Limb (tissue), 2 donors: Measurements from ENCODE around the gene PRX.
"Not testable (repeated sequence)": the region's sequence is repeated elsewhere in the genome, so short reads cannot be mapped to it uniquely, and the experiment has no call there.

Experiments used
- DNase-seq, 2 donors: peaks; one replicate each; pipeline ENCODE4 v3.0.0-alpha.2; 2016; ENCODE audit errors: extremely low spot score in 2 of 2

The PRX gene

DNA sequence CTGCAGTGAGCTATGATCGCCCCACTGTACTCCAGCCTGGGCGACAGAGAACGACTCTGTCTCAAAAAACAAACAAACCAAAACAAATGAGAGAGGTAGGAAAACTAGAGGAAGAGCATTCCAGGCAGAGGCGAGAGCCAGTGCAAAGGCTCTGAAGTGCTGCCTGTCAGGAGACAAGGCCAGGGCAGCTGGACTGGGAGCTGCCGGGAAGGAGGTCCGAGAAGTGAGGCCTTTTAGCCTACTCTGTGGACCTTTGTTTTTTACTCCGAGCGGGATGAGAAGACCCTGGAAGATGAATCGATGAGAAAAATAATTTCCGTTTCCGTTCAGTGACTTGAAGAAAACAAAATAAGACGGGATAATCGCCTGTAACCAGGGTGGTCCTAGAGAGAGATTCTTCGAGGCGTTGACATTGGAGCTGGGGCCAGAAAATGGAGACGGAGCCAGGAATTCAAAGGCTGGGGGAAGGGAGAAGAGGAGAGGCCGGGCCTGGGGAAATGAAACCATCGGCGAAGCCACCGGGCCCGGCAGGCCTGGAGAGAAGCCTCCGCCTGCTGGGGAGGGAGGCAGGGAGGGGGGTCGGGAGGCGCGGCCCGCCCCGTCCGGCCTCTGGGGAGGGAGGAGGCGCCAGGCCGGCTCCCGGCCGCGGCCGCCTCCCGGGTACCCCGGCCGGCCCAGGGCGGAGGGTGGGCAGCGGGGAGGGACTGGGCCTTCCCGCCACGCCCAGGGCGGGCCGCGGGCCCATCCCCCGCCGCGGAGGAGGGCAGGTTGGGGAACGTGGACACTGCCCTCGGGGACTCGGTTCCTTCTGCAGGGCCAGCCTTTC is 20.4 kb upstream of the PRX start:
- peak; percentile 90 to 91 for DNase-seq

DNA sequence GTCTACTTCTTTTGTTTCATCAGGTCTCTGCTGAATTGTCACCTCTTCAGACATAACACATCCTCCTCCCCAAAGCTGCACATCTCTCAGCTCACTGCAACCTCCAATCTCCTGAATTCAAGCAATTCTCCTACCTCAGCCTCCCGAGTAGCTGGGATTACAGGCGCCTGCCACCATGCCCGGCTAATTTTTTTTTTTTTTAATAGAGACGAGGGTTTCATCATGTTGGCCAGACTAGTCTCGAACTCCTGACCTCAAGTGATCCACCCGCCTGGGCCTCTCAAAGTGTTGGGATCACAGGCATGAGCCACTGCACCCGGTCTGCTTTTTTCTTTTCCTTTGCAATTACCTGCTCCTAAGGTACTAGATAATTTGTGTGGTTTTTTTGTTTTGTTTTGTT is 19.6 kb upstream of the PRX start:
- not testable (repeated sequence) for DNase-seq

DNA sequence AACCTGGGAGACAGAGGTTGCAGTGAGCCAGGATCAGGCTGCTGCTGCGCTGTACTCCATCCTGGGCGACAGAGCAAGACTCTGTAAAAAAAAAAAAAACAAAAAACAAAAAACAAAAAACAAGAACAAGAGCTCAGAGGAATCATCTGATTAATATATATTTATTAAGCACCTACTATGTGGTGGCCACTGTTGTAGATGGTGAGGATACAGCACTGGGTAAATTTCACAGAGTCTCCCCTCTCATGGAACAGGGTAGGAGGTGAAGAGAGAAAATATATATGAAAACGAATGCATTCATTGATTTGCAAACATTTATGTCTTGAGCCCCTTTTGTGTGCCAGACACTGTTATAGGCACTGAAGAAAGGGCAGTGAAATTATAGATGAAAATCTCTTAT is 18.5 kb upstream of the PRX start:
- no peak for DNase-seq

DNA sequence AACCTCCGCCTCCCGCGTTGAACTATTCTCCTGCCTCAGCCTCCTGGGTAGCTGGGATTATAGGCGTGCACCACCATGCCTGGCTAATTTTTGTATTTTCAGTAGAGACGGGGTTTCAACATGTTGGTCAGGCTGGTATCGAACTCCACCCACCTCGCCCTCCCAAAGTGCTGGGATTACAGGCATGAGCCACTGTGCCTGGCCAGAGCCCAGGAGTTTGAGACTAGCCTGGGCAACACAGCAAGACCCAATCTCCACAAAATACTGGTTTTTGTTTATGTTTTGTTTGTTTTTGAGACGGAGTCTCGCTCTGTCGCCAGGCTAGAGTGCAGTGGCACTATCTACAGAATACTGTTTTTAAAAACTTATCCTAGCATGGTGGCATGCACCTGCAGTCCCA is 17.1 kb upstream of the PRX start:
- not testable (repeated sequence) for DNase-seq

DNA sequence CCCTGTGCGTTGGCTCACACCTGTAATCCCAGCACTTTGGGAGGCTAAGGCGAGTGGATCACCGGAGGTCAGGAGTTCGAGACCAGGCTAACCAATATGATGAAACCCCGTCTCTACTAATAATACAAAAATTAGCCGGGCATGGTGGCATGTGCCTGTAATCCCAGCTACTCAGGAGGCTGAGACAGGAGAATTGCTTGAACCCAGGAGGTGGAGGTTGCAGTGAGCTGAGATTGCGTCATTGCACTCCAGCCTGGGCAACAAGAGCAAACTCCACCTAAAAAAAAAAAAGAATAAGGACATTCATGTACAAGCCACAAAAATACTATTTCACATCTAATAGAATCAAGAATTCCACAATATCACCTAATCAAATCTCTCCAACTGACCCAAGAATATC is 15.0 kb upstream of the PRX start:
- not testable (repeated sequence) for DNase-seq

DNA sequence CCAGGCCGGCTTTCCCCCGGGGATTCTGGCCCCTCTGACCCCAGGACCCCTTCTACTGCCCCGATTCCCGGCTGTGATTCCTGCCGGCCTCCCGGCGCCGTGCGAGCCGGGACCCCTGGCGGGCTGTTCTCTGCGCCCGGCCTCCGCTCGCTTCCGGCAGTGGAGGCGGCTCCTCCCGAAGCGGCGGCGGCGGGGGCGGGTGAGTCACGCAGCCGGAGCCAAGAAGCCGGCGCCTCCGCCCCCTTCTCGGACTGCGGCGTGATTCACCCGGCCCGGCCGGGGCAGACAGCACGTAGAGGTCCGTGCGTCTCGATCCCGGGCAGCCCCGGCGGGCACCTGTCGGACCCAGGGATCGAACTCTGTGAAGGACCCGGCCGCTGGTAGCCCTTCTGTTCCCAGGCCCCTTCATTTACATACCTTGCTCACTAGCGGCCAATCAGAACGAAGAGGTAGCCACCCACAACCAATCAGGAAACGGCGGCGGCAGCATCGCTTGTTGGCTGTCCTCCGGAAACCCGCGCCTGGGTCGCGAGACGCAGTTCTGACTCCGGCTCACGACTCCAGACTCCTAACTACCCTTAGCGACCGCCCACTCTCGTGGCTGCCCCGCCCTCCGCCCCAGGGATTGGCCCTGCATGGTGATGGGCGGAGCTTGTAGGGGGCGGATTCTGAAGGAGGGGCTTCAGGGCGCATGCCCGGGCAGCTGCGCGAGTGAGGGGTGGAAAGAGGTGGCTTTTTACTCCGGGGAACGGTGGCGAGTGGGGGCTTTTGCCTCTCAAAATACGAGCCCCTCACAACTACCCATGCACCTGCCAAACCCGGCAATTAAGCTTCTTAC is 12.5 kb upstream of the PRX start, which contains the start of gene SERTAD1:
TSS of gene SERTAD1 (minus strand) at position 543 of the 838 bp plus-strand sequence. CDS start 2,446 bp downstream, outside the sequence.
- peak; percentile 99 to 100 for DNase-seq

DNA sequence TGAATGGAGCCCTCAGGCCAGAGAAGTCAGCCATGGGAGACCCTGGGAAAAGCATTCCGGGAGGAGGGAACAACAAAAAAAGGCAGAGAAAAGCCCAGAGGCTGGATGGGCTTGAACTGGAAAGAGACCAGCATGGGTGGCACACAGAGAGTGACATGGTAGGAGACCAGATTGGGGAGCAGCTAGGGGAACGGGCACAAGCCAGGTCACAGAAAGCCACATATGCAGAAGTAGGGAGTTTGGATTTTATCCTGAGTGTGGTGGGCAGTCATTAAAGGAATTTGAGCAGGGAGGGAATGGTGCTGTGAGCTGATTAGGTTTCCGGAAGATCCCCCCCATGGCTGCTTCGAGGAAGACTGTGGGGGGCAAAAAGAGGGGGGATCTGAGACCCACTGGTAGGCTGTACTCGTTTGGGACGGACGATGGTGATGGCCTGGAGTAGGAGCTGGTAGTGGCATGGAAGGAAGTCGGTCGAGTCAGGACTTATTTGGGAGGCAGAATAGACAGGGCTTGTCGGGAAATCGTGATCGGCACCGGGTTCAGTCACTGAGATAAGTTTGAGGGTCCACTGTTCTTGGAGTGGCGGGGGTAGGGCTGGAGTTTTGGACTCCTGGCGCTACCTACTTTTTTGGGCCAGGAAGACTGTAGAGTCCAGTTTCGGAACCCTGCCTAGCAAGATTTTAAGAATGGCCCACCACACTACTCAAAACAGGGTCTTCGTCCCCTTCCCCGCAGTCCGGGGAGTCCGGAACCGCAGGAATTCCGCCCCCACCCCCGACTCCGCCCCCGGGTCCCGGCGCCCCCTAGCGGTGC is 11.7 kb upstream of the PRX start:
- DNase-seq, result peak in 1 of 2 donors; percentile 59

DNA sequence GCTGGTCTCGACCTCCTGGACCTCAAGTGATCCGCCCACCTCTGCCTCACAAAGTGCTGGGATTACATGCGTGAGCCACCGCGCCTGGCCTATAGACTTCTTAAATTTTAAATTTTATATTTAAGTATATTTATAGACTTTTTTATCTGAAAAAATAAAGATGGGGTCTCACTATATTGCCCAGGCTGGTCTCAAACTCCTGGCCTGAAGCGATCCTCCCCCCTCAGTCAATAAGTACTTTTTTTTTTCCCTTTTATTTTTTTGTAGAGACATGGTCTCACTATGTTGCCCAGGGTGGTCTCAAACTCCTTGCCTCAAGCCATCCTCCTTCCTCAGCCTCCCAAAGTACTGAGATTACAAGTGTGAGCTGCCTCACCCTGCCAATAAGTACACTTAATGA is 10.8 kb upstream of the PRX start:
- no peak for DNase-seq

DNA sequence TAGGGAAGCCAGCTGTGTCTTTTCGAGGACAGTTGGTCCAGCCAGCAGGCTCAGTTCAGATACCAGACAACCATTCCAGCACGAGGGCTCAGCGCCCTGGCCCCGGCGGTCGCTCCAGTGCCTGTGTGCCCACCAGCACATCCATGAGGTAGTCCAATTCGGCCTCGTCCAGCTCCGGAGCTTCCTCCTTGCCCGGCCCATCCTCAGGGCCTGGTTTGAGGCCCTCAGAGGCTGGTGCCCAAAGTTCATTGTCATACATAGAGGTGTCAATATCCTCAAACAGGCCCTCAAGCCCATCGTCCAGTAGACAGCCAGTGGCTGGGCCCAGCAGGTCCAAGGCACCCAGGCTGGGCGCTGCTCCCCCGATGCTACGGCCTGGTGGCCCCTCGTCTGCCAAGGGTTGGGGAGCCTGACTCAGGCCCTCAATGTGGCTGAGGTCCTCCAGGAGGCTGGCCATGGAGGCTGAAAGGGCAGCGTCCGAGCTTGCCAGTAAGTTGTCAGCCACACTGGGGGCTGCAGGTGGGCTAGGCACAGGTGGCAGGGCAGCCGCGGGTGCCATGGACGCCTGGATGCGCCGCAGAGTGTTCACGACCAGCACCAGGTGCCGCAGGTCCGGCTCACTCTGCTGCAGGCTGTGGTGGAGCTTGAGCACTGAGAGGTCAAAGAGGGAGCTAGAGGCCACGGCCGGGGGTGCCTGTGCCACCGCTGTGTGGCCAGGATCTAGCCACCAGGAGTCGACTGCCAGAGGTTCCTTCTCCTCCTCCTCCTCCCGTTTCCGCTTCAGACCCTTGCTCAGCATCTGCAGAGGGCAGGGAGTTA is 9.8 kb upstream of the PRX start:
- DNase-seq, result no peak

DNA sequence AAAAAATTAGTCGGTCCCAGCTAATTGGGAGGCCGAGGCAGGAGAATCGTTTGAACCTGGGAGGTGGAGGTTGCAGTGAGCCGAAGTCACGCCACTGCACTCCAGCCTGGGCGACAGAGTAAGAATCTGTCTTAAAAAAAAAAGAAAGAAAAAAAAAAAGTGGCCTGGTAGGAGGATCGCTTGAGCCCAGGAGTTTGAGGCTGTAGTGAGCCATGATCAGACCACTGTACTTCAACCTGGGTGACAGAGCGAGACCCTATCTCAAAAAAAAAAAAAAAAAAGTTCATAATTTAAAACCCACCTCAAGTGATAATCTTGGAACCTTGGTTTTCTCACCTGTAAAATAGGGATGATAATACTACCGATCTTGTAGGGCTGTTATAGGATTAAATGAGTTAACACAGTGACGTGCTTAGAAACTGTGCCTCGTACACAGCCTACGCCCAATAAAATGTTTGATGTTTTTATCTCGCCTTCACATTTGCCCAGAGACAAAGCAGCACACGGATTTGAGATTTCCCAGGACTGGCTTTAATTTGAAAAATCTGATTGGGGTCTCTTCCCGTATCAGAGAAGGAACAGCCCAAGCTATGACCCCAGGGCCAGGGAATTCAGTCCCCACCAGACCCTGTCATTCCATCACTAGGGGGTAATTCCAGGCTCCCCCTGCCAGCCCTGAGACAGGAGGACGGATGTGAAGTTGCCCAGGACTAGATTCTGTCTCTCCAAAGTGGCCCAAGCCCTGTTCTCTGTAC is 9.0 kb upstream of the PRX start:
- DNase-seq, result no peak

DNA sequence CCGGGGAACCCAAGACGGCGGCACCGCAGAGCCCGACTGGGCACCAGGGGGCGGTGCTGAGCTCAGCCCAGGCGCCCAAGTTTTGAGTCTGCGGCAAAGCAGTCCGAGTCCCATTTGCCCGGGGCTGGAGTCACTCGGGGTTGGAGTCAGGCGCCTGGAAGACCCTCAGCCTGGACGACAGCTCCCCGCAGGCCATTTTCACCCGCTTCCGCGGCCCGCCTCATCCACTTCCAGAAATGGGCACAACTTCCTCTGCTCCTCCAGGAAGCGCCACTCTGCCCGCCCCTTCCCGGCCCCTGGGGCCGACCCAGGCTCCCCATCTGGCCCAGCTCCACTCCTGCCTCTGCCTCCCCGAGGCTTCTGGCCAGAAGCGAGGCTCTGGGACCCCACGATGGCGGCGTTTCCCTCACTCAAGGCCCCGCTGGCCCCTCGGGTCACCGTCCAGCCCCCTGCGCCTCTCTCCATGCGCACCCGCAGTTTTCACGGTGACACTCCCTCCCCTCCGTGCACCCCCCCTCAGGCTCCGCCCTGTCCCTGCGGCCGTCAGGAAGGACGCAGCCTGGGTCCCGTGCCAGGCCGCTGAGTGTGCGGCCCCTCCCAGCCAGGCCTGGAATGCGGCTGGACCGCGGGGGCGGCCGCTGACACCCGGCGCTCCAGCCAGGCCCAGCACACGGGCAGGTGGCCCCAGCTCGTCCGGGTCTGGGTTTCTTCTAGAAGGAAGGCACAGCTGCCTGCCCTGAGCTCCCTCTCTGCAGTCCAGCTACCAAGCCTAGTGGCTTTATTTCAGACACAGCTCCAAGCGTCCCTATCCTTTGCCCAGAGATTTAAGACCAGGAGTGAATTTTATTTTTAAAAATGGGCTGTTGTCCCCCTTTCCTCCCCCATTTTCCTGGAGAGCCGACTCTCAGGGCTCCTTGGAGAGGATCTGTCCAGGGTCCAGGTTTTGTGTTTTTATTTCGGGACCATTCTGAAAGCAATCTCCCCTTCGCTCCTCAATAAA is 7.9 kb upstream of the PRX start:
- DNase-seq, result peak; percentile 88 to 90

DNA sequence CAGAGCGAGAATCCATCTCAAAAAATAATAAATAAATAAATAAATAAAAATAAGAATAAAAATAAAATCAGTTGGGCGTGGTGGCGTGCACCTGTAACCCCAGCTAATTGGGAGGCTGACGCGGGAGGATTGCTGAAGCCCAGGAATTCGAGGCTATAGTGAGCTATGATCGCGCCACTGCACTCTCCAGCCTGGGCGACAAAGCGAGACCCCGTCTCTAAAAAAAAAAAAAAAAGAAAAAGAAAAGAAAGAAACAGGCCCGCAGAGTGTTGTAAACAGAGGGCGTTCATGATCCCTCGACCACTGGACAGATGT is 7.2 kb upstream of the PRX start:
- no peak for DNase-seq

DNA sequence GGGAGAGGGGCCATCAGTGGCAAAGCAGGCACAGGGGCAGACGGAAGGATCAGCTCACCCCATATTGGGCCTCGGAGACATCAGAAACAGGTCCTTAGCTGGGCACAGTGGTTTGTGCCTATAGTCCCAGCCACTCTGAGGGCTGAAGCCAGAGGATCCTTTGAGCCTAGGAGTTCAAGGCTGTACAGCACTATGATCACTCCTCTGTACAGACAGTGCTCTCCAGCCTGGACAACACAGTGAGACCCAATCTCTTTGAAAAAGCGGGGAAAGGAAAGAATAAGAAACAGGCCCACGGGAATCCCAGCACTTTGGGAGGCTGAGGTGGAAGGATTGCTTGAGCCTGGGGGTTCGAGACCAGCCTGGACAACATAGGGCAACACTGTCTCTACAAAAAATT is 6.6 kb upstream of the PRX start:
- no peak for DNase-seq

DNA sequence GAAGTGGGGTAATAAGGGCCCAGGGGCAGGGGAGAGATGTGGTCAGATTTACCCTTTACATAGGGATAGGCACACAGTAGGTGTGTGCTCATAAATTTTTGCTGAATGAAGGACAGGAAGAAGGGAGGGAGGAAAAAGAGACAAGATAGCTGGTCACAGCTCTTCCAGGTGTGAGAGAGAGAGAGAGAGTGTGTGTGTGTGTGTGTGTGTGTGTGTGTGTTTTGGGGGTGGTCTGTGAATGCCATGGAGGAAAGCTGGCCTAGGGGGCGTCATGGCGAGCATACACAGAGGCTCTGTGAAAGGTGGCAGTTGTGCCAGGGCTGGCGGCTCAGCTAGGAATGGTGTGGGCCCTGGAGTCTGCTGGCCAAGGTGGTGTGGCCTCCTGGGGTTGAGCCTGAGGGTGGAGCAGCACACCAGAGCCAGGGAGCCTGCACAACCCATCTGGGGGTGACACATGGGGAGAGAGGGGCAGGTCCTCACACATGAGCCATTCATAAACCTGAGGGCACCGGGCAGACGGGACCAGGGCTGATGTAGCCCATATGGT is 6.0 kb upstream of the PRX start:
- DNase-seq, result no peak

DNA sequence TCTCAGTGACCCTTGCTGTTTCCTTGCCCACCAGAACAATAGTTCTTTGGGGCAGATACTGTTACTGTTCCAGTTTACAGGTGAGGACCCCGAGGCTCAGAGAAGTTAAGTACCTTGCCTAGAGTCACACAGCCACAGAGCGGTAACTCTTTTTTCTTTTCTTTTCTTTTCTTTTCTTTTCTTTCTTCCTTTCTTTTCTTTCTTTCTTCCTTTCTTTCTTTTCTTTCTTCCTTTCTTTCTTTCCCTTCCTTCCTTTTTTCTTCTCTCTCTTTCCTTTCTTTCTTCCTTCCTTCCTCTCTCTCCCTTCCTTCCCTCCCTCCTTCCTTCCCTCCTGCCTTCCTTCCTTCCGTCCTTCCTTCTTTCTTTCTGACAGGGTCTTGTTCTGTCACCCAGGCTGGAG is 4.9 kb upstream of the PRX start:
- no peak for DNase-seq

DNA sequence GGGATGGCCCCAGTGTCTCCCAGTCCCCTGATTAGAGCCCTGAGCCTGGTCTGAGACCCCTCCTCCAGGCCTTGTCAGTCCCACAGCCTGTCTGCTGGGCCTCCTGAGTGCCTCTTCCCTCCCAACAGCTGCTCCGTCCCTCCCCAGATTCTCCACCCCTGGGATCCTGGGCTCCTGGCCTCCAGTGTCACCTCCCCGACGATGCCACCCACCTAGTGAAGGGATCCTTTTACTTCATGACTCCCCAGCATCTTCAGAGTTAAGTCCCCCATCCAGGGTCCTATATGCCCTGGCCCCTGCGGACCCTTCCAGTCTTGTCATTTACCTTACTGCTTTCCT is 4.4 kb upstream of the PRX start:
- DNase-seq, result no peak

DNA sequence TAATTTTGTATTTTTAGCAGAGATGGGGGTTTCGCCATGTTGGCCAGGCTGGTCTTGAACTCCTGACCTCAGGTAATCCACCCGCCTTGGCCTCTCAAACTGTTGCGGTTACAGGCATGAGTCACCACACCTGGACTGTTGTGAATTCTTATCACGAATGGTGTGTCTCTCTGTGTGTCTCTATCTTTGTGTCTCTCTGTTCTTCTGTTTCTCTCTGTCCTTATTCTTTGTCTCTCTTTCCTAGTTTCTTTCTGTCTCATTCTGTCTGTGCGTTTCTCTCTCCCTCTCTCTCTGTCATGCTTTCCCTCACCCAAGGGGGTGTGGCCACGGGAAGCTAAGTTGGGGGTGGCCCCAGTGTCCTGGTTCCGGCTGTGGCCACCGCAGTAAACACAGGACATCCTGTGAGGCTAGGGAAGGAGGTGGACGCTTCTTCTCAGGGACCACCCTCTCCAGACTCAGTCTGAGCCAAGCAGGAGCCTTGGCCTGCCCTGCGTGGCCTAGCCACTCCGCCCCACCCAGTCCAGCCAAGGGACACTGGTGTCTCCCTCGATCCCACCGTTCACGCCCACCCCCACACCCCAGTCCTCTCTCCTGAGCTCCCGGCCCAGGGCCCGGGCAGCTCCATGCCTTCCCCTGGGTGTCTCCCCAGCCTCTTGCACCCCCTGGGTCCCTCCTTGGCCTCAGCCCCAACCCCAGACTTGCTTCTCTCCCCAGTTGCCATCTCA is 3.9 kb upstream of the PRX start:
- DNase-seq, result no peak

DNA sequence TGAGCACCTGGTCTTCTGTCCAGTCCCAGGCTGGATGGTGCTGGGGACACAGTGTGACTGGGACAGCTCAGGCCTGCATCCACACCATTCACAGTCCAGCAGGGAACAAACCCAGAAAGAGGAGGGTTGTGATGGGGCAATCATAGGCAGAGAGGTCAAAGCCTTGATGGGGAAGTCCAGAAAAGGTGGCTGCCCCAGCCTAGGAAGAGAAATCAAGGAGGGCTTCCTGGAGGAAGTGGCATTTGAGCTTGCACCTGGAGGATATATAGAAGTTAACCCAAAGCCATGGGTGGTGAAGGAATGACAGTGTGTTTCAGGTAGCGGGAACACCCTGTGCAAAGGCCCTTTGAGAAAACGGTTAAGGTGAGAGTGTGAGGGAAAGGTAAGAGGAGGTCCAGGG is 2.6 kb upstream of the PRX start:
- DNase-seq, result no peak
